UCSD-AML1 (cell line): Measurements from ENCODE around the gene RAPGEF5.
A peak's percentile ranks its signal among the peaks of the same experiment; 100 is the strongest.
"Not testable (repeated sequence)": the region's sequence is repeated elsewhere in the genome, so short reads cannot be mapped to it uniquely, and the experiment has no call there.

Source experiments
- DNase-seq: peaks from one replicate; lab custom pipeline; 2025; ENCODE audit not compliant: unreplicated experiment; lab: John Stamatoyannopoulos, UW

Gene RAPGEF5

GRCh38 chr7:22093936-22094335, 263.0 kb downstream of the RAPGEF5 start:
- DNase-seq, result no peak

GRCh38 chr7:22093001-22093400, 264.0 kb downstream of the RAPGEF5 start:
- DNase-seq, result no peak

- not testable (repeated sequence) for DNase-seq
Observed at GRCh38 chr7:22090958-22091525, 265.9 kb downstream of the RAPGEF5 start.

- DNase-seq, result no peak
Observed at GRCh38 chr7:22090512-22090911, 266.4 kb downstream of the RAPGEF5 start.

- no peak for DNase-seq
Observed at GRCh38 chr7:22090107-22090506, 266.8 kb downstream of the RAPGEF5 start.

GRCh38 chr7:22088827-22089226, 268.1 kb downstream of the RAPGEF5 start:
- DNase-seq, result no peak

- DNase-seq, result no peak
Observed at GRCh38 chr7:22087861-22088260, 269.1 kb downstream of the RAPGEF5 start.

- no peak for DNase-seq
Observed at GRCh38 chr7:22083704-22084240, 273.2 kb downstream of the RAPGEF5 start.

GRCh38 chr7:22082886-22083703, 273.9 kb downstream of the RAPGEF5 start:
- DNase-seq, result peak; percentile 77

GRCh38 chr7:22082553-22082885, 274.4 kb downstream of the RAPGEF5 start:
- no peak for DNase-seq

- not testable (repeated sequence) for DNase-seq
Observed at GRCh38 chr7:22080219-22080618, 276.7 kb downstream of the RAPGEF5 start.

GRCh38 chr7:22078872-22079271, 278.1 kb downstream of the RAPGEF5 start:
- not testable (repeated sequence) for DNase-seq

- no peak for DNase-seq
Observed at GRCh38 chr7:22075561-22075960, 281.4 kb downstream of the RAPGEF5 start.

GRCh38 chr7:22074897-22075296, 282.1 kb downstream of the RAPGEF5 start:
- DNase-seq, result no peak
